ENCODE measurements around the gene LIN52. TPM values are rescaled to one million over a fixed set of nuclear protein-coding genes. Genes with fewer than 3 reads are reported as not detected.
A peak's percentile ranks its signal among the peaks of the same experiment; 100 is the strongest.
"Not testable (repeated sequence)": the region's sequence is repeated elsewhere in the genome, so short reads cannot be mapped to it uniquely, and the experiment has no call there.

The LIN52 gene
- total RNA-seq, 2 donors from 2014 or later, result 7.8 to 8.1 TPM

- Histone ChIP-seq H3K27me3 (replicated peaks; ENCODE audit: insufficient read depth) (no peaks in the 10 kb centered on the region), H3K36me3 (no peaks in the 10 kb centered on the region), H3K9me3 (no peaks in the 10 kb centered on the region), H3K4me3 (no peak overlapping the region), H3K27ac (no peak overlapping the region), H3K4me1 (replicated peaks) (no peaks in the 10 kb centered on the region)
- WGBS, result 90% methylated on average over 8 of the region's 8 CpGs
- intact Hi-C loops (cut with DNase I), result no loop called here
- no peak for DNase-seq (ENCODE audit: low spot score)
- no peak for TF ChIP-seq CTCF (IDR thresholded peaks at IDR 0.05)
- no peak for TF ChIP-seq POLR2AphosphoS5 (IDR thresholded peaks at IDR 0.05)
- no peak for TF ChIP-seq POLR2A (IDR thresholded peaks at IDR 0.05)
These were observed 4.7 kb downstream of the LIN52 start for GRCh38 chr14:74089251-74090020.

GRCh38 chr14:74105381-74105780 is 20.6 kb downstream of the LIN52 start:
- no peak for DNase-seq (ENCODE audit: low spot score)
- Histone ChIP-seq H3K9me3 (no peaks in the 10 kb centered on the region), H3K27me3 (replicated peaks; ENCODE audit: insufficient read depth) (no peaks in the 10 kb centered on the region), H3K4me1 (replicated peaks) (no peaks in the 10 kb centered on the region), H3K27ac (no peak overlapping the region), H3K4me3 (no peak overlapping the region), H3K36me3 (no peaks in the 10 kb centered on the region)
- intact Hi-C loops (cut with DNase I), result no loop called here
- WGBS, result 89% methylated on average over 2 of the region's 2 CpGs
- TF ChIP-seq CTCF (IDR thresholded peaks at IDR 0.05) (no peak), POLR2AphosphoS5 (IDR thresholded peaks at IDR 0.05) (no peak), POLR2A (IDR thresholded peaks at IDR 0.05) (no peak)

- no peak for DNase-seq (ENCODE audit: low spot score)
- Histone ChIP-seq H3K36me3 (no peaks in the 10 kb centered on the region), H3K27ac (no peak overlapping the region), H3K4me1 (replicated peaks) (no peaks in the 10 kb centered on the region), H3K9me3 (no peaks in the 10 kb centered on the region), H3K27me3 (replicated peaks; ENCODE audit: insufficient read depth) (no peaks in the 10 kb centered on the region), H3K4me3 (no peak overlapping the region)
- 55% methylated on average over 1 of the region's 1 CpG for WGBS
- intact Hi-C loops (cut with DNase I), result no loop called here
- TF ChIP-seq POLR2A (IDR thresholded peaks at IDR 0.05) (no peak), CTCF (IDR thresholded peaks at IDR 0.05) (no peak), POLR2AphosphoS5 (IDR thresholded peaks at IDR 0.05) (no peak)
These were observed 24.6 kb downstream of the LIN52 start for GRCh38 chr14:74109369-74109768.

GRCh38 chr14:74111395-74112216 is 26.9 kb downstream of the LIN52 start:
- peak in 2 of 4 experiments; percentile 46 to 58 for TF ChIP-seq CTCF (IDR thresholded peaks at IDR 0.05)
- not testable (repeated sequence) for H3K27ac ChIP-seq; H3K4me1 ChIP-seq (replicated peaks); H3K36me3 ChIP-seq; H3K4me3 ChIP-seq; H3K9me3 ChIP-seq; H3K27me3 ChIP-seq (replicated peaks; ENCODE audit: insufficient read depth); DNase-seq (ENCODE audit: low spot score)
- 92% methylated on average over 12 of the region's 13 CpGs for WGBS
- intact Hi-C loops (cut with DNase I), result loop anchor here (5.0 kb wide), 1 partner anchor 141 kb away; no protein-coding TSS in a partner anchor

DNA sequence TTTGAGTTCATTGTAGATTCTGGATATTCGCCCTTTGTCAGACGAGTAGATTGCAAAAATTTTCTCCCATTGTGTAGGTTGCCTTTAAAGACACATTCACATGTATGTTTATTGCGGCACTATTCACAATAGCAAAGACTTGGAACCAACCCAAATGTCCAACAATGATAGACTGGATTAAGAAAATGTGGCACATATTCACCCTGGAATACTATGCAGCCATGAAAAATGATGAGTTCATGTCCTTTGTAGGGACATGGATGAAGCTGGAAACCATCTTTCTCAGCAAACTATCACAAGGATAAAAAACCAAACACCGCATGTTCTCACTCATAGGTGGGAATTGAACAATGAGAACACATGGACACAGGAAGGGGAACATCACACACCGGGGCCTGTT is 40.7 kb downstream of the LIN52 start:
- H3K27me3 ChIP-seq (replicated peaks; ENCODE audit: insufficient read depth); DNase-seq (ENCODE audit: low spot score); H3K9me3 ChIP-seq; H3K4me1 ChIP-seq (replicated peaks); H3K4me3 ChIP-seq; intact Hi-C loops (cut with DNase I); H3K27ac ChIP-seq; H3K36me3 ChIP-seq: not testable (repeated sequence)
- 77% methylated on average over 5 of the region's 5 CpGs for WGBS
